ENCODE measurements around the gene LRRC7.

GRCh38 chr1:69827732-69828131 lies 260.0 kb downstream of the LRRC7 start:
- TF ChIP-seq CTCF (IDR thresholded peaks at IDR 0.05) = no peak
- no peak for TF ChIP-seq EP300 (IDR thresholded peaks at IDR 0.05)
- no peak for TF ChIP-seq POLR2A (IDR thresholded peaks at IDR 0.05)
